Kidney epithelial cell (primary cell): Measurements from ENCODE around the gene TRERF1. TPM values are rescaled to one million over a fixed set of nuclear protein-coding genes. Genes with fewer than 3 reads are reported as not detected.
"Not testable (repeated sequence)": the region's sequence is repeated elsewhere in the genome, so short reads cannot be mapped to it uniquely, and the experiment has no call there.

ENCODE experiments used
- DNase-seq: peaks from one replicate; pipeline ENCODE4 v3.0.0-alpha.2; 2010; ENCODE audit warnings: low read depth
- H3K27me3 ChIP-seq: 2 replicates; pipeline ENCODE4 v1.6.0; 2011; ENCODE audit warnings: low read length; ENCODE audit not compliant: control insufficient read depth, insufficient read depth
- H3K36me3 ChIP-seq: 2 replicates; pipeline ENCODE4 v1.5.1; 2011; ENCODE audit warnings: low read length; ENCODE audit not compliant: control insufficient read depth, insufficient read depth
- H3K4me3 ChIP-seq: 2 replicates; pipeline ENCODE4 v1.5.1; 2011; ENCODE audit warnings: low read depth, mild to moderate bottlenecking, control low read depth, low read length
- total RNA-seq: library from RNA; depleted of rRNA; stranded (reverse); fragments of >200 nt; gene quantifications from 2 replicates; pipeline ENCODE4 v1.2.3, GENCODE V29; 2015
- TF ChIP-seq, protein P1 (sequence below): IDR thresholded peaks from 2 replicates; pipeline ENCODE4 v1.5.1; 2011; ENCODE audit warnings: mild to moderate bottlenecking, moderate library complexity, low read length, control low read depth, inconsistent platforms; ENCODE audit not compliant: insufficient read depth, poor library complexity, severe bottlenecking

The TRERF1 gene
- total RNA-seq, 1 donor from 2014 or later, result 1.4 TPM

DNA sequence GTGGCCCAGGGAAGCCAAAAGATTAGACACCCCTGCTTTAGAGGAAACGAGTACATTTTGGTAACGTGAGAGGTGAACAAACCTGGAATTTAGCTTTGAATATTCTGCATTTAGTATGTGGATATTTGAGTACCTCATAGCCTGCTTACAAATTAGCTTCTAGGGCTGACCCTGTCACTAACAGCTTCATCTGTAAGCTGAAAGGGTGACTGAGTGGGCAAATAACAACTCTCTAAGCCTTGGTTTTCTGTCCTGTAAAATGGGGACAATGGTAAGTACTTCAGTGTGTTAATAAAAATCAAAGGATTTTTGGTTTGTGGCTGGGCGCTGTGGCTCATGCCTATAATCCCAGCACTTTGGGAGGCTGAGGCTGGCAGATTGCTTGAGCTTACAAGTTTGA lies 248.5 kb downstream of the TRERF1 start:
- no peak overlapping the region for H3K4me3 ChIP-seq
- no peaks in the 10 kb centered on the region for H3K27me3 ChIP-seq
- H3K36me3 ChIP-seq, result no peaks in the 10 kb centered on the region
- TF ChIP-seq, protein P1, sequence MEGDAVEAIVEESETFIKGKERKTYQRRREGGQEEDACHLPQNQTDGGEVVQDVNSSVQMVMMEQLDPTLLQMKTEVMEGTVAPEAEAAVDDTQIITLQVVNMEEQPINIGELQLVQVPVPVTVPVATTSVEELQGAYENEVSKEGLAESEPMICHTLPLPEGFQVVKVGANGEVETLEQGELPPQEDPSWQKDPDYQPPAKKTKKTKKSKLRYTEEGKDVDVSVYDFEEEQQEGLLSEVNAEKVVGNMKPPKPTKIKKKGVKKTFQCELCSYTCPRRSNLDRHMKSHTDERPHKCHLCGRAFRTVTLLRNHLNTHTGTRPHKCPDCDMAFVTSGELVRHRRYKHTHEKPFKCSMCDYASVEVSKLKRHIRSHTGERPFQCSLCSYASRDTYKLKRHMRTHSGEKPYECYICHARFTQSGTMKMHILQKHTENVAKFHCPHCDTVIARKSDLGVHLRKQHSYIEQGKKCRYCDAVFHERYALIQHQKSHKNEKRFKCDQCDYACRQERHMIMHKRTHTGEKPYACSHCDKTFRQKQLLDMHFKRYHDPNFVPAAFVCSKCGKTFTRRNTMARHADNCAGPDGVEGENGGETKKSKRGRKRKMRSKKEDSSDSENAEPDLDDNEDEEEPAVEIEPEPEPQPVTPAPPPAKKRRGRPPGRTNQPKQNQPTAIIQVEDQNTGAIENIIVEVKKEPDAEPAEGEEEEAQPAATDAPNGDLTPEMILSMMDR, result no peak
- no peak for DNase-seq

DNA sequence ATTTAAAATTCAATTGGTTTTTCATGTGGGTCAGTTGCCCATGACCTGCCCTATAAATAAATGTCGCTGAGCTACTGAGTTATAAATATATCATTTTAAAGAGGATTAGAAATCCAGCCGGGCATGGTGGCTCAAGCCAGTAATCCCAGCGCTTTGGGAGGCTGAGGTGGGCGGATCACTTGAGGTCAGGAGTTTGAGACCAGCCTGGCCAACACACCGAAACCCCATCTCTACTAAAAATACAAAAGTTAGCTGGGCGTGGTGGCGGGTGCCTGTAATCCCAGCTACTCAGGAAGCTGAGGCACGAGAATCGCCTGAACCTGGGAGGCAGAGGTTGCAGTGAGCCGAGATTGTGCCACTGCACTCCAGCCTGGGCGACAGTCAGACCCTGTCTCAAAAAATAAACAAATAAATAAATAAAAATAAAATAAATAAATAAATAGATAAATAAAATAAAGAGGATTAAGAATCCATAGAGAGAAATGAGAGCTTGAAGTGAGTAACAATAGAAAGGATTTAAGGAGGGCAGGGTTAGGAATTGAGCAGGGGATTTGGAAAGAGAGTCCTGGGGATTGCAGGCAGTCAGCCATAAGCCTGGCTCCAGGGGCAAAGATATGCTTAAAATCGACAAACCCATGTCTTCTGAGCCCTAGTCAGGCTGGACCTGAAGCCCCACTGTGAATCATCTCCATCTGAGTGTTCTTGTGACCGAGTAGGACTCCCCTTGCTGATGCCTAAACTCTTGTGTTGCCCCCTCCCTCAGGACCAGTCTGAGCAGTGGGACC lies 249.4 kb downstream of the TRERF1 start:
- not testable (repeated sequence) for H3K27me3 ChIP-seq, DNase-seq, H3K36me3 ChIP-seq, H3K4me3 ChIP-seq

DNA sequence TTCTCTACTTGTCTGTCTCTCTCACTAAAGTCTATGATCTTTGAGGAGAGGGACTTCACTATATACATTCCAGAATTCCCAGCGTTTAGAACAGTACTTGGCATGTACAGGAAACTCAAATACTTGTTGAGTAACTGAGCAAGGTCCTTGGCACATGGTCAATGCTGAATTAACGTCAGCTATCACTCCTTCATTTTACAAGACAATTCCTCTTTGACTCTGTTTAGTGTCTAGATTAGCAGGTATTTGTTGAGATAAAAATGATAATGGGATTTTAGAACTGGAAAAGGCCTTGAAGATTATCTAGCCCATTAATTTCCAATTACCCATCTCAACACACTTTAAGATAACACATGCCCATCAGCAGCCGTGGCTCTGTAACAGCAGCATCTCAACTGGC lies 250.3 kb downstream of the TRERF1 start:
- Histone ChIP-seq H3K36me3 (no peaks in the 10 kb centered on the region), H3K4me3 (no peak overlapping the region), H3K27me3 (no peaks in the 10 kb centered on the region)
- DNase-seq, result no peak
- TF ChIP-seq, protein P1, result no peak

DNA sequence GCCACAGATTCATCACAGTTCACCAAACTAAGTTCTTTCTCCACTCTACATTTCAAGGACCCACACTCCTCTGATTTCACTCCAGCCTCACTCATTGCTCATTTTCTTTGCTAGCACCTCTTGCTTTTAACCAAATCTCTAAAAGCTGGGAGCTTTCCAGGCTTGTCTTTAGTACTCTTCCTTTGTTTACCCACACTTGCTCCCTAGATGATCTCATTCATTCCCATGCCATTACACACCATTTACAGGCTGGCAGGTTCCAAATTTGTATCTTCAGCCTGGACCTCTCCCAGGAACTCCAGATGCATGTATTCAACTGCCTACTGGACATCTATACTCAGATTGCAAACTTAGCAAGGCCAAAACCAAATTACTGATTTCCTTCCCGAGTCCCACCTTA lies 251.7 kb downstream of the TRERF1 start:
- H3K4me3 ChIP-seq, result no peak overlapping the region
- H3K27me3 ChIP-seq, result no peaks in the 10 kb centered on the region
- no peaks in the 10 kb centered on the region for H3K36me3 ChIP-seq
- TF ChIP-seq, protein P1, result no peak
- DNase-seq, result no peak

DNA sequence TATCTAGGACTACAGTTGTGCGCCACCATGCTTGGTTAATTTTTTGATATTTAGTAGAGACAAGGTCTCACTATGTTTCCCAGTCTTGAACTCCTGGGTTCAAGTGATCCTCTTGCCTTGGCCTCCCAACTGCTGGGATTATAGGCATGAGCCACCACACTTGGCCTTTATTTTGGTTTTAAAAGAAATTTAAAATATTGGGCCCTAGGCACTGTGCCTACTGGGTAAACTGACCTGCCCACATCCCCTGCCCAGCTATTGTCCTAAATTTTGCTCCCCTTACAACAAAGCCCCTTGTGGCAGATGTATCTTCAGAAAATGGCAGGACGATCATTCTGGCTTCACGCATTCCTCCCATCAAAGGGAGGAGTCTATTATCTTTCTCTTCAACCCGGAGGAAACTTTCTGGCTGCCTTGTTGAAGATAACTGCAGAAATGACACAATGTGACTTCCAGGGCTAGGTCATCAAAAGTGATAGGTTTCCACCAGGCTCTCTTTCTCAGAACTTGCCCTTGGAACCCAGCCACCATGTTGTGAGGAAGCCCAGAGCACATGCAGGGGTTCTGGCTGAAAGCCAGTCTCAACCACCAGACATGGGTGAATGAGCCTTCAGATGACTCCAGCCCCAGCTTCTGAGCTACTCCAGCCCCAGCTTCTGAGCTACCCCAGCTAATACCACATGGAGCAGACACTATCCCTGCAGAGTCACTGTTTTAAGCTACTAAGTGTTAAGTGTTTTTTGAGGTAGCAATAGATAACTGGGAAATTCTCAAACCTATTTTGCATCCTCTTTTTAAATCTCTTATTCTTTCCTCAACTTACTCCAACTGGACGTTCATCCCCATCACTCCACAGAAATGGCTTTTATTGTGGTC lies 252.4 kb downstream of the TRERF1 start:
- no peaks in the 10 kb centered on the region for H3K27me3 ChIP-seq
- no peak for DNase-seq
- TF ChIP-seq, protein P1, result no peak
- H3K36me3 ChIP-seq, result no peaks in the 10 kb centered on the region
- H3K4me3 ChIP-seq, result no peak overlapping the region

DNA sequence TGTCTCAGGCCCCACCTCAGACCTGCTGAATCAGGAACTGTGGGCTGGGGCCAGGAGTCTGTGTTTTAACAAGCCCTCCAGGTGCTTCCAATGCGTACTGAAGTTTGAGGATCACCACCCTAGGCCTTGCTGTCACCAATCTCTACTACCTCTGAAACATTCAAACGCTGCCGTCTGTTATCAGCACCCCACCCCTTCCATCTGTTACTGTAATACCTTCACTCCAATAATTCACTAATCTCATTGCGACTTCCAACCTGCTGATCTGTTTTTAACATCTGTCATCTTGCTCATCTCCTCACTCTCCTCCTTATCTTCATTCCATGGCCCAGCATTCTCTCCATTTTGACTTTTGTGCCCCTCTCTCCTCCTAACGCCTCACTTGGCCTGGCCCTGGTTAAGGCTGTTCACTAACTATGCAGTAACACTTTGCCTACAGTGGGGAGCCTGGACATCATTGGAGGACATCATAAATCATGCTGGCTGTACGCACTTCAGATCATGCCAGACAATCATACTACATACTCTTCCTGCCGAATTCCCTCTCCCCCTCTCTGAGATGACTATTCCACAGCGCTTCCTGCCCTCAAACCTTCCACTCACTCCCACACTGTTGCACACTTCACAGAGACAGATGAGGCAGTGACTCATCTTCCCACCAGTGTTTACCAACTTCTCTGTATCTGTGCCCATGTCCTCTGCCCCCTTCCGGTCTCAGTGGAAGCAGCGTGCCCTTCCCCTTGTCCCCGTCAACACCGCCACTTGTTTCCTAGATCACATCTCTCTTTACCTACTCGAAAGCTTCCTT lies 254.0 kb downstream of the TRERF1 start:
- Histone ChIP-seq H3K36me3 (no peaks in the 10 kb centered on the region), H3K27me3 (no peaks in the 10 kb centered on the region), H3K4me3 (no peak overlapping the region)
- no peak for DNase-seq
- TF ChIP-seq, protein P1, result no peak
